CD4-positive, alpha-beta T cell treated with Interleukin-6 at 100 ng/mL for 8 hours (primary cell): ENCODE data around the gene DUSP3.

ENCODE experiments used
- DNase-seq: peaks from one replicate; pipeline ENCODE4 v3.0.0-alpha.2; 2020; ENCODE audit warnings: mixed read lengths, low spot score

Gene DUSP3

DNA sequence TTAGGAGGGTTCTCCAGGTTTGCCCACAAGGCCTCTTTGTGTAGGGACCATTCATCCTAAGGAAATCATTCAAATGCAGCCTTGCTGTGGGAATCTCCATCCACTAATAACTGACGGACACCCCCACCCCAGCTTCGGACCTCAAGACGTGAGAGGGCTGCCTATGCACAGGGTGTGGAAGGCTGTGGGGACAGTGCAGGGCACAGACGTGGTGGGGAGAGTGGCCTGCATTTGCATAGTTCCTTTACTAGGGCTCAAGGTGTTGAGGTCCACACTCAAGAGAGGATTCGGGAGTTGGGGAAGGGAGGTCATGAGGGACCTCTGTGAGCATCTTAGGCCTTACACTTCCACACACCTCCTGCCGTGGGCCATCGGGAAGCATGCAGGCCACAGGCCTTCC lies 9.8 kb downstream of the DUSP3 start:
- DNase-seq: no peak

DNA sequence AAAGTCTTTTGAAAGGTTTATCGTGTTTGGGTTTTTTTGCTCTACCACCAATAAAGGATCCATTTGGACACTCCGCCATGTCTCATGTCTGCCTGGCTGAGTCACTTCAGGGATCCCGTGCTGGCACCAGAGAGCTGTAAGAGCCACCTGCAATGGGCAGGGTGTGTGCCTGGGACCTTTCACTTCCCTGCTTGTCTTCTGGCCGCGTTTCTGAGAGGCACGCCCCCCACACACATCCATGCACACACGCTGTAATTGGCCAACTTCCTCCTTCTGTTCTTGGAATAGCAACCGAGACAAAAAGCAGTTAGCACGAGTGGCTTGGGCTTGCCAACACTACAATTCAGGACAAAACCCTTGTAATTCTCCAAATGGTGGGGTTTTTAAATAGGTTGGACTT lies 10.4 kb downstream of the DUSP3 start:
- no peak for DNase-seq

DNA sequence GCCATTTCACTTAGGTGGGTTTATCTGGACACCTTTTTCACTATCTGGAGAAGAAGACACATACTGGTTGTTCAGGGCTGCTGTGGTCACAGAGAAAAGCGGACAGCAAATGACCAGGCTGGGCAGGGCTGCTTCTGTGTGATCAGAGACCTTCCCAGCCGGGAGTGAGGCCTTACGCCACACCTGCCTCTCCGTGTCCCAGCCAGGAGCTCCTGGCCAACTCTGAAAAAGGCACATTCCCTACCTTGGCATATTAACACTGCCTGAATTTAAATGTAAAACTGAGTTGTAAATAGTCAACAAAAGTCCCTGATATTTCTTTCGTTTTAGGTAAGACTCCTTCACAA lies 11.1 kb downstream of the DUSP3 start:
- DNase-seq: no peak

DNA sequence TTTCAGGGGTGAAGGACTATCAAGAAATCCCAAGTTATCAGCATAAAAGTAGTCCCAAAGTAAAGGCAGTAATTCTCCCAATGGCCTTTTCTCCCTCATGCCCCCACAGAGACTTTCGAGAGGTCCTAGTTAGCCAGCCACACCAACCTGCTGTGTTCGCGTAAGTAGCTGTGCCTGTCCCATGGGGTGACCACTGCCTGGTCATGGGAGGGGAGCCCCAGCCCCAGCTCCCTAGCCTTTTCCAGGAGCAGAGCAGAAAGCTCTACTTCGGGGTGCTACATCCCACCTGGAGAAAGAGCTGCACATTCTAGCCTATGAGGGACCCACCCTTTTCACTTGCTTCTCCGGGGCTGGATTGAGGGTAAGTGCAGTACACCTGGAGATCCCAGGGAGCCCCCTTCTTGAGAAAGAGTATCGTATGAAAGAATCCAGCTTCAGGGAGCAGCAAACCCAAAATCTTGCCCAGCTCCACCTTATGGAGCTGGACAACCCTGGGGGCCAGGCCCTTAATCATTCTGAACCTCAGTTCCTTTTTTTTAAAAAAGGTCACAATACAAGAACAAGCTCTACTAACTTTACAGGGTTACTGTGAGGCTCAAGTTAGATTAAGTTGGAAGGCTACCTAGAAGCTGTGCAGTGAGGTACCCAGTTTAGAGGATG lies 11.6 kb downstream of the DUSP3 start:
- DNase-seq: no peak

DNA sequence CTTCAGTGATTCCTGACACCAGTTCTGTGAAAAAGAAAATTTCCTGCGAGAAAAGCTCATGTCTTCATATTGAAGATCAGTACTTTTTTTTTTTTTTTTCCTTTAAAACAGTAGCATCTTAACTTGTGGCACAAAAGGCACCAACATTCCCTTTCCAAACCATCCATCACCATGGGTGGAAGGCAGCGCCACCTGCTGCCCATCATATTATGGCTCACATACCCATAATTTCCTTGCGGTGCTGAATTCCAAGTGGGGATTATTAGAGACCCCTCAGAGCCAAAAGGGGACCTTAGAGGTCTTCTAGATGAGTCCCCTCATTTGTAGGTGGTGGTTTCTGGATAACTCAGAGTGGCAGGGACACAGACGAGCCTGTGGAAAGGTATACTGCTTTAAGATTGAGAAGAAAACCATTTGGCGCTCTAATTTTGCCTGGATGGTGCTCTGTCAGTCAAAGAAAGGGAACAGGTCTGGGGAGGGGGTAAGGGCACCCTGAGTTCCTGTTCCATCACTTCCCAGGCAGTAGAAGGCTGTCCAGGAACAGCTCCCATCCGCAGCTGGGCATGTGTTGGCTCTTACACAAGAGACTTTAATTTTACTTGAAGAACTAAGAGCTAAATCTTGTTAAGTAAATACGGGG lies 12.2 kb downstream of the DUSP3 start:
- peak; percentile 35 for DNase-seq

DNA sequence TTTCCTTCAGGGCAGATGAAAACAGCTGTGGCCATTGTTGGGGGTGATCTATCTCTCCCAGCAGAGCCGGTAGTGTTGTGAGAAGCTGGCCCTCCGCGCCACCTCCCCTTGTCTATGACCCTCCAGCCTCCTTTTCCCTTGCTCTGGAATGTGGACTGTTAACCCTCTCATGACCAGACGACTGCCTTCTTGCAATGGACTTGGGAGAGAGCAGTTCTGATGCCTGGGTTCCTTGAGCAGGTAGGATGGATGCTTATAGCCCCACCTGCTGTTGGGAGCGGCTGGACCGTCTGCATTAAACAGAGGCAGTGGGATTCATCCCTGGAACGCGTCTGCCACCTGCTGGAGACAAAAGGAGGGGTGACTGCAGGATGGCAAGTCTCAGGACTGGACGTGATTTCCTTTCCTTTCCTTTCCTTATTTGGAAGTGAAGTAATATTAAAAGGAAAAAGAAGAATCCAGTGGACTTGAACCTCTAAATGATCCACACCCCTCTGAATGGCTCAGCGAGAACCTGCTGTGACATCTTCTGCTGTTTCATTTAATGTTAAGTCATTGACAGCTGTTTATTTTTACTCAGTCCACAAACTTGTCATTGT lies 18.4 kb downstream of the DUSP3 start:
- DNase-seq: peak; percentile 86

DNA sequence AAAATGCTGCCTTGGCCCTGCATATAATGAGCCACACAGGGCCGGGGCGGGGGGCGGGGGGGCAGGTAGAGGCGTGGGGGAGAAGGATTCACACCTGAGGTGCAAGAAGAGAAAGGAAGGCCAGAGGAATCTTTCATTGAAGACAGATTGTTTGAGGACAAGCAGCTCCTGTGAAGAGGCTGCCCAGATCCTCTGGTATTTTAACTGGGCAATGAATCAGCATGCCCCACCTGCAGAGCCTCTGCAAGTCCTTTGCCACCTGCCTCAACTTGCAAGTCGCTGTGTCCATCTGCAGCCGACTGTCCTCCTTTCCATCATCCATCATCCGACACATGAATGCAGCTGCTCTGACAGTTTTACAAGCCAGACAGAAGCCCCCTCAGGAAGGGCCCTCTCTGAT lies 18.9 kb downstream of the DUSP3 start:
- DNase-seq: no peak

DNA sequence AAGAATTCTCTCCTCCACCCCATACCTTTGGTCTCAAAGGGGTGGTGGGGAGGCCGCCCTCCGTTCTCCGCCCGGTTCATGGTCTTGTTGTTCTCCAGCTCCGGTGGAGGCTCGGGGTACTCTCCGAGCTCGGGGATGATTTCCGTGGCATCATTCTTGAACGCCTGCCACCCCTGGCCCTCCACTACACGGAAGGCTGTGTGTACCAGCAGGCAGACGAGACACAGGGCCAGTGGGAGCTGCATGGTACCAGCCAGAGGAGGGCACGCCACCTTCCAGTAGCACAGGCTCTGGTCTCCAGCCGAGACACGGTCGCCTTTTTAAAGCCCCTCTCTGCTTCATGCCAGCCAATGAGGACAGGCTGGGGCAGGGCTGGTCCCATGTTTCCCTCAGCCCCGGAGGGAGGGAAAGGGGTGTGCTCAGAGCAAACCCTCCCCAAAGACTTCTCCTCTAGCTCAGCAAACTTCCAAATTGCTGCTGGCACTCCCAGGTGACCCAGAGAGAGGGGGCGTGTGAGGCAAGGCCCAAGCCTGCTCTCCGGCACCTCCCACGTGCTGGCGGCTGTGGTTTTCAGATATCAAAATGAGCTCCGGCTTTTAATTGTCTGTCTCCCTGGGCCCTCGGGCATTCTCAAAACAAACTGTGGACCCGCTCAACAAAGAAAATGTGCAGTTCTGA lies 20.1 kb downstream of the DUSP3 start, which contains the start of gene SOST:
Gene SOST, minus strand, starts transcription at position 295 of the 678 bp plus-strand sequence. Its CDS starts 50 bp downstream, at position 245.
- no peak for DNase-seq

DNA sequence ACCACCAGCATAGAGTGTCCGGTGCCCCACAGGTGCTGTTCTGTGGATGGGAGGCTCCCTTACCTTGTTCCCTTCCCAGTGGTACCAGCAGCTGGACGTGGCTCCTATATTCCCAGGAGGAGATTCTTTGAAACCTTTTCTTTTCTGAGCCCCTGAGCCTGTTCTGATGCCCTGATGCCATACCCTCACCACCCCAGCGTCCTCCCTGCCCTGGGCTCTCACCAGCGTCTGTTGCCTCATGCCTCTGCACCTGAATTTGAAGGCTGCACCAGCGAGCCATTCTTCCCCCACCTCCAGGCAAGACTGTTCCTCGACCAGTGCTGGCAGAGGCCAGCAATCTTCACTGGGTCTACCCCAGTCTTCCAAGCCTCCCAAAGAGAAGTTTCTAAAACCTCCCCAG lies 20.7 kb downstream of the DUSP3 start:
- DNase-seq: no peak

DNA sequence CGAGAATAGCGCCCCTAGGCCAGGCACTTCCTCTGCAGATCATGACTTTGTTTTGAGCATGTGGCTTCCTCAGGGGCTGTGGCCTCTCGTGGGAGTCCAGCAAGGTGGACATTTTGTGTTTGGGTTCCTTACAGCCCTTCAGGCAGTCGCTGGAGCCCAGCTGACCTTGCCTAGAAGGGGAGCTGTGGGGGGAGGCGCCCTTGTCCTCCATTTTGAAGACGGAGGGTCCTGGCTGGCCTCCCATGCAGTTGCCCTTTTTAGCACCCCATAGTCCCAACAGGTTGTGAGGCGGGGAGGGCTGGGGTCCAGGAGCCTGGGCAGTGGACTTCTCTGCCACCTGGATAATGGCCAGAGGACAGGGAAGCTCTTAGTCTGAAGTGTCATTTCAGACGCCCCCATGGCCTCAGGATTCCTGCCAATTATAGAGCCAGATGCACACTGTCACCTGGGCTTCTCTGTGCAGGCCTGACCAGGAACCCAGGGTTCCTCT lies 21.6 kb downstream of the DUSP3 start:
- DNase-seq: no peak

DNA sequence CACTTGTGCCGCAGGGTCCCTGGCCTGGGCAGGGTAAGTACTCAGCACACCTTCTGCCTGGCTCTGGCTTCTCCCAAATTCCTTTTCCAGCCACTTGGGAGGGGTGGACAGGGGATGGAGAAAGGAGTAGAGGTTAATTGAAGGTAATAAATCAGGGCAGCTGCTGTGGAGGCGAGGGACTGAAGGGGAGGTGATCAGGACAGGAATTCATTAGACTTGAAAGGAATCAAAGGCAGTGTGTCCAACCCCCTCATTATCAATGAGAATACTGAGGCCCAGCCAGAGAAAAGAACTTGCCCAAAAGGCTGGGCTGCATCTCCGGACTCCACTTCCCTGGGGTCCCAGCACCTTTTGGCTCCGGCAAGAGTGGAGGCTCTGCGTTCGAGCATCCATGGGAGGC lies 22.6 kb downstream of the DUSP3 start:
- no peak for DNase-seq

DNA sequence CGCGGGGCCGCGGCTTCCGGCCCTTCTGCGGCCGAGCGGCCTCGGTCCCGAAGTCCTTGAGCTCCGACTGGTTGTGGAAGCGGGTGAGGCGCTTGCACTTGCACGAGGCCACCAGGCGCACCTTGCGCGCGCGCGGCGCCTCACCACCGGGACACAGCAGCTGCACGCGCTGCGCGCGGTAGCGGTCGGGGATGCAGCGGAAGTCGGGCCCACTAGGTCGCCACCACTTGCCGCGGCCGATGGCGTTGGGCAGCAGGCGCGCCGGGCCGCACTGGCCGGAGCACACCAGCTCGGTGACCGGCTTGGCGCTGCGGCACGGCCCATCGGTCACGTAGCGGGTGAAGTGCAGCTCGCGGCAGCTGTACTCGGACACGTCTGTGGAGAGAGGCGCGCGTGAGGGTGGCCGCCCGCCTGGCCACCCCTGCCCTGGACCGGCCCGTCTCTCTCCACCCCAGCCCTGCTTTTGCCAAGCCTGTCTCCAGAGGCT lies 23.3 kb downstream of the DUSP3 start:
- DNase-seq: no peak

DNA sequence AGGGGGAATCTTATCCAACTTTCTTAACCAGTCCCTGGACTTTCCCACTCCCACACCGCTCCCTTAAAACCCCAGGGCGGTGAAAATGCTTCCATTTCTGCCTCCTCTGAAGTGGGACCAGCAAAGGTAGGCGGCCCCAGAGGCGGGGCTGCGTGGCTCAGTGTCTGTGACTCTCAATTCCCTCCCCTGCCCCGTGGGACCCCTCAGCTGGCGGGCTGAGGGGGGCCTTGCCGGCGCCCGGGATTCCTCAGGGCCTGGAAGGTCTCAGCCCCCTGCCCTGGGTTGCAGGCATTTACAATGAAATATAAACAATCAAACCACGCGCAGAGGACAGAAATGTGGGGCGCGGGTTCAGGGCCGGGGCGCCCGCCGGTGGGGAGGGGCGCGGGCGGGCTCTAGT lies 23.8 kb downstream of the DUSP3 start:
- DNase-seq: no peak

DNA sequence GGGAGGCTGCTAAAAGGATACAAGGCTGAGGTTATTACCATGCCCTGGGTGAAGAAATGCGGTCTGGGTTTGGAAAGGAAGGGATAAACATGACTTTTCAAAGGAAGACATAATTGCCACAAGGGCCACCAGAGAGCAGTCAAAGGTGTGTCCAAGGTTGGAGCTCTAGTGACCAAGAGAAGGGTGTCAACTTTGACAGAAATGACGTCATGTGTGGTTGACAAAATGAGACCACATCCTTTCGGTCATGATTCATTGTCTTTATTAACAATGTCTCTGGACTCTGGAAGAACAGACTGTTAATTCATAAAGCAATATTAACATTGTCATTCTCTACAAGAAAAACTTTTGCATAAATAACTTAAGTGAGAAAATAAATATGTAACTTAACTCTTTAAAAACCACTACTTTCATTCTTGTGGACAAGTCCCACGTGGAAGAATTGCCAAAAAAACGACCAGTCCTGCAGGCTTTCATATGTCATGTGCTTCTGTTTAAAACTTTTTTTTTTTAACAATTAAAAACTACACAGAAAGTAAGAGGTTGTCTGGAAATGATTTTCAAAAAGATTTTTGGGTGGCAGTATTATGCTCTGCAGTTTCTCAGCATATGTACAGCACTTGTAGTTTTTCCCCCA lies 25.2 kb downstream of the DUSP3 start:
- DNase-seq: no peak

DNA sequence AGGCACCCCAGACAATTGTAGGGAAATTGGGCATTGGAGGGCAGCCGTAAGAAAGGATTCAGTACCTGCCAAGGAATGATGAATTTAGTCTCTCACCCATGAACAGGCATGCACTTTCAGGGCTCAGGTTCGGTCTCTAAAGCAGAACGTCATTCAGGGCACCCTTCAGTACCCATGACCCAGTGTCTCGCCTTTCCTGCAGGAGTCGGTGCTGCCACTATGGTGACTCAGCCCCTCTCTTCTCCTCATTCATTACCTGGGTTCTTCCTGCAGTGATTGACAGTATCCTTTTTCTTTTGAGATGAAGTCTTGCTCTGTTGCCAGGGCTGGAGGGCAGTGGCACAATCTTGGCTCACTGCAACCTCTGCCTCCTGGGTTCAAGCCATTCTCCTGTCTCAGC lies 28.6 kb downstream of the DUSP3 start:
- no peak for DNase-seq

DNA sequence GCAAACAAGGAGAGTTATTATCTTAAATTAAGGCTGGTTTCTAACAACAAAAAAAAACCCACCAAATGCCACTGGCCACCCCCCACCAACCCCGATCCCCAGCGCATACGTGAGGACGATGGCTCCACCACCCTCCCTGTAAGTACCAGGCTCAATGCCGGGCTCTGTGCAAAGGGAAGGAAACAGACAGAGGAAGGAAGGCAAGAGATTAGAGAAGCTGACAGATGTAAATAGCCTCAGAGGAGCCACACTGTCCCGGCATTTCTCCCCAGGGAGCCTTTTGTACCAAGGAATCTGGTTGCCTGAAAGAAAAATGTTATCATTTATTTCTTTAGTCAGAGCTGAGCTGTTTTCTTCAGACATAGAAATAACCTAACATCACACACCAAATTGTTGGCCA lies 33.2 kb downstream of the DUSP3 start:
- no peak for DNase-seq

DNA sequence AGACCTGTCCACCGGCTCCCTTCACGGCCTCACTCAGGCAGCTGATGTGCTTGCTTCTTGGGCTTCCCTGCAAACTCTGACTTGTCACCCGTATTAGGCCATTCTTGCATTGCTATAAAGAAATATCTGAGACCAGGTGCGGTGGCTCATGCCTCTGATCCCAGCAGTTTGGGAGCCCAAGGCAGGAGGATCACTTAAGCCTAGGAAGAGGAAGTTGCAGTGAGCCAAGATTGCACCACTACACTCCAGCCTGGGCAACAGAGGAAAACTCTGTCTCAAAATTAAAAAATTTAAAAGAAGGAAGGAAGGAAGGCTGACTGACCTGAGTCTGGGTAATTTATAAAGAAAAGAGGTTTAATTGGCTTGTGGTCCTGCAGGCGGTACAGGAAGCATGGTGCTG lies 37.1 kb downstream of the DUSP3 start:
- DNase-seq: no peak

DNA sequence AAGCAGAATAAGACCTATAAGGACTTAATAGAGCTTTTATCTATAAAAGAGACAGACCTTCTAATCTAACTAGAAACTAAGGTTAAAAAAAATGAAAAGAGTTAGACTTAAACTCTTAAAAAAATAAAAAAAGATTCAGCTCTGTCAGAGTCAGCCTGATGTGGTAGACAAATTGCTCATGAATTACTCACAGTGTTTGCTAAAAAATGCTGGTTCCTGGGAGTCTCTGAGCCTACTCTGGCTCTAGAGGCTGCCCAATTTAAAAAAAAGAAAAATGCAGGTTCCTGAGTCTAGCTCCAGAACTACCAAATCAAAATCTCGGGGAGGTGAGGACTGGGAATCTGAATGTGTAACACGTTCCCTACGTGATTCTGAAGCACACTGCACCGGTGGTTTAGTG lies 38.2 kb downstream of the DUSP3 start:
- no peak for DNase-seq

DNA sequence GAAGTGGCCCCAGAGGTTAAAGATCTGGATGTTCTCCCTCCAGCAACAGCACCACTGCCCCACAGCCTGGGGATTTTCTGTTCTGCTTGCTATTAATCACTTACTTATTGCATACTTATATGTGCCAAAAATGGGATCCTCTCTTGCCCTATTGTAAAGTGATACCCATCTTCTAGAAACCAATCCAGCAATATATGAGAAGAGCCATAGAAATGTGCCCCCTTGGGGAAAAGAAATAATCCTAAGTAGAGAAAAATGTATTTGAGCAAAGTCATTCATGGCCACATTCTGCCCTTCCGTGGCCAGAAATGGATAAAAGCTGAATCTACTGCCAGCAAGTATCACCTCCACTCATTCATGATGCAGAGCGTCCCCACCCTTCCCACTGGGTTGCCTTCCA lies 41.1 kb downstream of the DUSP3 start:
- DNase-seq: no peak

DNA sequence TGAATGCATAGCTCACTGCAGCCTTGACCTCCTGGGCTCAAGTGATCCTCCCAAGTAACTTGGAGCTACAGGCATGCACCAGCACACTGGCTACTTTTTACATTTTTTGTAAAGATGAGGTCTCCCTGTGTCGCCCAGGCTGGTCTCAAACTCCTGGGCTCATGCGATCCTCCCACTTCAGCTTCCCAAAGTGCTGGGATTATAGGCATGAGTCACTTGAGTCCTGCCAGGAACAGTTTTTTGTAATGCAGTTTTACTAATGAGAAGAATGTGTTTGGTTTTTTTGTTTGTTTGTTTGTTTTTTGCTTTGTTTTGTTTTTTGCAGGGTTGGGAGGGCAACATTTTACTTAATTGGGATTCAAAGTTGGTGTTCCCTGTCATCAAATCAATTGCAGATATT lies 42.4 kb downstream of the DUSP3 start:
- DNase-seq: no peak

DNA sequence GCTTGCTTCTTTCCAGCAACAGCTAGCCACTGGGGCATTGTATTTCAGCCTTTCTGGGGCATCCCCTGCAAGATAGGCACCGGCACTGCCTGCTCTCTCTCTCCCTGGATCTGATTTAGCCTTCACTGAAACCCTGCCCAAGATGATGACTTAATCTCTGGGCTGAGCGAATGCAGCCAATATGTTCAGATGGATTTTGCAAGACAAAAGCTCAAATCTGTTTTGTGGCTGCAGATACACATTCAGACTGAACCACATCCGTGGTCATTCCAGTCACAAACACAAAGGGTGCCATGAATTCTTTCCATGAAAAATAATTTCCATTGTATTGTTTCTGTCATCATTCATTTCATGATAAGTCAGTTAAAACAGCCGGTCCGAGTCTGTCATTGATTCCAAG lies 44.4 kb downstream of the DUSP3 start:
- DNase-seq: no peak

DNA sequence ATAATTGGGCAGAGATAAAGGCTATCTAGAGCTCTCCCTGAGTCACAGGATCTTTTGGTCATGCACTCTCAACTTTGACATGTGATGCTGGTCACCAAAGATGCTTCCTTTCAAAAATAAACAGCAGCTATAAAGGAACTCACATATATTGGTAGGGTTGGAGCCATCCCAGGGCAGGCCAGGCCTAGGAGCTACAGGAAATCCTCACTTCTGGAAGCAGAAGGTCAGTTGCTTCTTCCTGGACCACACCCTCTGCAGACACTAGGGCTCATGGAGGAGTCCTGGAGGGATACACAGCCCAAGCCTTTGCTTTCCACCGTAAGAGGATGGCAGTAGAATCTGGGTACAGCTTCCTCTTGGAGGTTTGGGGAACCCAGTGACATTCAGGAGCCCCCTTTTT lies 44.8 kb downstream of the DUSP3 start:
- no peak for DNase-seq
